WTC11 (cell line): ENCODE measurements around the gene ZFYVE1. TPM values are rescaled to one million over a fixed set of nuclear protein-coding genes. Genes with fewer than 3 reads are reported as not detected.
A peak's percentile ranks its signal among the peaks of the same experiment; 100 is the strongest.
"Not testable (repeated sequence)": the region's sequence is repeated elsewhere in the genome, so short reads cannot be mapped to it uniquely, and the experiment has no call there.

Experiments
- ATAC-seq: fragments of 200-7000 bp; cut with Tn5 transposase; 2 replicates; pipeline ENCODE4 v1.10.0; 2021; ENCODE audit warnings: mild to moderate bottlenecking, moderate library complexity
- CTCF ChIA-PET: fragments of 300-600 bp; sonication (Branson Sonifier 250); formaldehyde crosslinking; loops from one replicate; lab custom pipeline; 2021; ENCODE audit warnings: antibody characterized with exemption; lab: Charles Lee
- POLR2A ChIA-PET: fragments of 350-600 bp; sonication (Branson Sonifier 250); formaldehyde crosslinking; loops from one replicate; lab custom pipeline; 2021; ENCODE audit warnings: antibody characterized with exemption; lab: Charles Lee
- DNase-seq: peaks from one replicate; pipeline ENCODE4 v3.0.0; 2021; ENCODE audit warnings: low spot score
- H3K27ac Mint-ChIP-seq: 2 replicates; pipeline ENCODE4 v1.8.0; 2021; ENCODE audit warnings: mixed read lengths
- H3K27me3 Mint-ChIP-seq: 2 replicates; pipeline ENCODE4 v1.8.0; 2021; ENCODE audit warnings: low read depth, mild to moderate bottlenecking, moderate library complexity, mixed read lengths
- H3K36me3 Mint-ChIP-seq: 2 replicates; pipeline ENCODE4 v1.8.0; 2021; ENCODE audit warnings: mixed read lengths
- H3K4me1 Mint-ChIP-seq: 2 replicates; pipeline ENCODE4 v1.8.0; 2022; ENCODE audit warnings: mixed read lengths
- H3K4me3 Mint-ChIP-seq: 2 replicates; pipeline ENCODE4 v1.8.0; 2021; ENCODE audit warnings: mild to moderate bottlenecking, moderate library complexity, mixed read lengths
- H3K9me3 Mint-ChIP-seq: 2 replicates; pipeline ENCODE4 v1.8.0; 2021; ENCODE audit warnings: mixed read lengths
- CREM ChIP-seq: sonication (generic); formaldehyde crosslinking; IDR thresholded peaks from 2 replicates; pipeline ENCODE4 v1.8.1; 2022; ENCODE audit warnings: mild to moderate bottlenecking, missing genetic modification reagents, moderate library complexity
- E2F1 ChIP-seq: sonication (generic); formaldehyde crosslinking; IDR thresholded peaks from 2 replicates; pipeline ENCODE4 v1.8.0; 2022; ENCODE audit warnings: mild to moderate bottlenecking, missing genetic modification reagents
- E2F4 ChIP-seq: sonication (generic); formaldehyde crosslinking; IDR thresholded peaks from 2 replicates; pipeline ENCODE4 v1.8.1; 2022; ENCODE audit warnings: low read depth, mild to moderate bottlenecking, moderate library complexity, missing genetic modification reagents, borderline replicate concordance
- ELF4 ChIP-seq: sonication (generic); formaldehyde crosslinking; IDR thresholded peaks from 2 replicates; pipeline ENCODE4 v1.8.1; 2022; ENCODE audit warnings: low read depth, mild to moderate bottlenecking, moderate library complexity, missing genetic modification reagents
- EMX1 ChIP-seq: fragments of 250-450 bp; sonication (Bioruptor Pico); IDR thresholded peaks from 2 replicates; pipeline ENCODE4 v1.8.0; 2021; ENCODE audit warnings: mild to moderate bottlenecking
- ESRRA ChIP-seq: sonication (generic); formaldehyde crosslinking; IDR thresholded peaks from 2 replicates; pipeline ENCODE4 v1.8.1; 2022; ENCODE audit warnings: mild to moderate bottlenecking, missing genetic modification reagents, borderline replicate concordance
- FOXK1 ChIP-seq: sonication (generic); formaldehyde crosslinking; IDR thresholded peaks from 2 replicates; pipeline ENCODE4 v1.8.0; 2022; ENCODE audit warnings: mild to moderate bottlenecking, moderate library complexity, missing genetic modification reagents
- GRHL2 ChIP-seq: fragments of 250-450 bp; sonication (Bioruptor Pico); IDR thresholded peaks from 2 replicates; pipeline ENCODE4 v1.8.0; 2022; ENCODE audit warnings: mild to moderate bottlenecking, moderate library complexity; ENCODE audit not compliant: insufficient replicate concordance, severe bottlenecking
- IRF1 ChIP-seq: sonication (generic); formaldehyde crosslinking; IDR thresholded peaks from 2 replicates; pipeline ENCODE4 v1.8.0; 2023; ENCODE audit warnings: missing genetic modification reagents
- JAZF1 ChIP-seq: fragments of 250-450 bp; sonication (Bioruptor Pico); IDR thresholded peaks from 2 replicates; pipeline ENCODE4 v1.9.0; 2021; ENCODE audit warnings: moderate library complexity, mild to moderate bottlenecking, inconsistent platforms
- JUN ChIP-seq: sonication (generic); formaldehyde crosslinking; IDR thresholded peaks from 2 replicates; pipeline ENCODE4 v1.8.0; 2023; ENCODE audit warnings: mild to moderate bottlenecking, missing genetic modification reagents
- MYBL2 ChIP-seq: sonication (generic); formaldehyde crosslinking; IDR thresholded peaks from 2 replicates; pipeline ENCODE4 v1.8.1; 2023; ENCODE audit warnings: mild to moderate bottlenecking, moderate library complexity, missing genetic modification reagents
- PRDM15 ChIP-seq: sonication (generic); formaldehyde crosslinking; IDR thresholded peaks from 2 replicates; pipeline ENCODE4 v1.8.0; 2022; ENCODE audit warnings: missing genetic modification reagents
- SMAD3 ChIP-seq: sonication (generic); formaldehyde crosslinking; IDR thresholded peaks from 2 replicates; pipeline ENCODE4 v1.8.0; 2022; ENCODE audit warnings: missing genetic modification reagents, mild to moderate bottlenecking, borderline replicate concordance
- TEAD1 ChIP-seq: sonication (generic); formaldehyde crosslinking; IDR thresholded peaks from 2 replicates; pipeline ENCODE4 v1.8.0; 2022; ENCODE audit warnings: mild to moderate bottlenecking, missing genetic modification reagents
- ZMAT4 ChIP-seq: fragments of 250-450 bp; sonication (Bioruptor Pico); IDR thresholded peaks from 2 replicates; pipeline ENCODE4 v1.9.0; 2021; ENCODE audit warnings: mild to moderate bottlenecking
- ZNF423 ChIP-seq: fragments of 250-450 bp; sonication (Bioruptor Pico); IDR thresholded peaks from 2 replicates; pipeline ENCODE4 v2.1.2; 2022; ENCODE audit warnings: mild to moderate bottlenecking, moderate library complexity
- ZSCAN18 ChIP-seq: fragments of 250-450 bp; sonication (Bioruptor Pico); IDR thresholded peaks from 2 replicates; pipeline ENCODE4 v2.1.2; 2022; ENCODE audit warnings: mild to moderate bottlenecking, moderate library complexity
- total RNA-seq: library from RNA; stranded (reverse); gene quantifications from 3 replicates; pipeline ENCODE4 v1.2.3, GENCODE V29; 2021
- TF ChIP-seq, protein P1 (sequence below): fragments of 250-450 bp; sonication (Bioruptor Pico); IDR thresholded peaks from 2 replicates; pipeline ENCODE4 v1.8.0; 2021; ENCODE audit warnings: mild to moderate bottlenecking
- TF ChIP-seq, protein P2 (sequence below): fragments of 250-450 bp; sonication (Bioruptor Pico); IDR thresholded peaks from 2 replicates; pipeline ENCODE4 v1.9.0; 2021; ENCODE audit warnings: mild to moderate bottlenecking

The ZFYVE1 gene
- total RNA-seq, 1 experiment from 2014 or later: 12.8 TPM

DNA sequence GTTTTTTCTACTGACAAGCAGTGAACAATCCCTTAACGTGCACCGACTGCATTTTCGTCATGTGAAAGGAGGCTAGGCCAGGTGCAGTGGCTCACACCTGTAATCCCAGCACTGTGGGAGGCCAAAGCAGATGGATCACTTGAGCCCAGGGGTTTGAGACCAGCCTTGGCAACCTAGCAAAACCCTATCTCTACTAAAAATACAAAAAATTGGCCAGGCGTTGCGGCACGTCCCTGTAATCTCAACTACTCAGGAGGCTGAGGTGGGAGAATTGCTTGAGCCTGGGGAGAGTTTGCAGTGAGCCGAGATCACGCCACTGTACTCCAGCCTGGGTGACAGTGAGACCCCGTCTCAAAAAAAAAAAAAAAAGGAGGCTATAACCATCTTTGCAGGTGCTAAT, 22.3 kb downstream of the ZFYVE1 start:
- DNase-seq, H3K4me3 Mint-ChIP-seq, H3K27me3 Mint-ChIP-seq, POLR2A ChIA-PET, H3K36me3 Mint-ChIP-seq, ATAC-seq, H3K9me3 Mint-ChIP-seq: not testable (repeated sequence)
- CTCF ChIA-PET: interaction anchor here (1.0 kb wide), 1 partner anchor 56 kb away, joined by 3 read pairs; no protein-coding TSS in a partner anchor
- H3K27ac Mint-ChIP-seq: peak overlapping the region; percentile 43; the same call in 1 of the 2 replicates
- peaks cover 13% of the 10 kb centered on the region for H3K4me1 Mint-ChIP-seq

- ATAC-seq (no peak), DNase-seq (no peak)
- no peaks in the 10 kb centered on the region for H3K9me3 Mint-ChIP-seq
- H3K36me3 Mint-ChIP-seq: 0 out of 2 replicates have a peak, but pooled peaks cover under 1% of the 10 kb centered on the region
- POLR2A ChIA-PET: no interaction called here
- peaks cover 18% of the 10 kb centered on the region for H3K4me1 Mint-ChIP-seq
- H3K27me3 Mint-ChIP-seq: no peaks in the 10 kb centered on the region
- CTCF ChIA-PET: interaction anchor here (1.0 to 1.1 kb wide), 2 partner anchors 23 to 55 kb away, joined by 3 read pairs; partner anchors contain the start of gene ZFYVE1
- H3K27ac Mint-ChIP-seq: peak overlapping the region; percentile 47; the same call in 1 of the 2 replicates
- TF ChIP-seq SMAD3 (CRISPR knock-in tag): no peak
- TF ChIP-seq, protein P1, sequence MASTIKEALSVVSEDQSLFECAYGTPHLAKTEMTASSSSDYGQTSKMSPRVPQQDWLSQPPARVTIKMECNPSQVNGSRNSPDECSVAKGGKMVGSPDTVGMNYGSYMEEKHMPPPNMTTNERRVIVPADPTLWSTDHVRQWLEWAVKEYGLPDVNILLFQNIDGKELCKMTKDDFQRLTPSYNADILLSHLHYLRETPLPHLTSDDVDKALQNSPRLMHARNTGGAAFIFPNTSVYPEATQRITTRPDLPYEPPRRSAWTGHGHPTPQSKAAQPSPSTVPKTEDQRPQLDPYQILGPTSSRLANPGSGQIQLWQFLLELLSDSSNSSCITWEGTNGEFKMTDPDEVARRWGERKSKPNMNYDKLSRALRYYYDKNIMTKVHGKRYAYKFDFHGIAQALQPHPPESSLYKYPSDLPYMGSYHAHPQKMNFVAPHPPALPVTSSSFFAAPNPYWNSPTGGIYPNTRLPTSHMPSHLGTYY (CRISPR knock-in tag): no peak
- TF ChIP-seq TEAD1 (CRISPR knock-in tag): no peak
- no peak for TF ChIP-seq ZNF423
- no peak for TF ChIP-seq E2F4 (CRISPR knock-in tag)
- TF ChIP-seq JAZF1 (CRISPR knock-in tag): no peak
- no peak for TF ChIP-seq PRDM15
- TF ChIP-seq, protein P2, sequence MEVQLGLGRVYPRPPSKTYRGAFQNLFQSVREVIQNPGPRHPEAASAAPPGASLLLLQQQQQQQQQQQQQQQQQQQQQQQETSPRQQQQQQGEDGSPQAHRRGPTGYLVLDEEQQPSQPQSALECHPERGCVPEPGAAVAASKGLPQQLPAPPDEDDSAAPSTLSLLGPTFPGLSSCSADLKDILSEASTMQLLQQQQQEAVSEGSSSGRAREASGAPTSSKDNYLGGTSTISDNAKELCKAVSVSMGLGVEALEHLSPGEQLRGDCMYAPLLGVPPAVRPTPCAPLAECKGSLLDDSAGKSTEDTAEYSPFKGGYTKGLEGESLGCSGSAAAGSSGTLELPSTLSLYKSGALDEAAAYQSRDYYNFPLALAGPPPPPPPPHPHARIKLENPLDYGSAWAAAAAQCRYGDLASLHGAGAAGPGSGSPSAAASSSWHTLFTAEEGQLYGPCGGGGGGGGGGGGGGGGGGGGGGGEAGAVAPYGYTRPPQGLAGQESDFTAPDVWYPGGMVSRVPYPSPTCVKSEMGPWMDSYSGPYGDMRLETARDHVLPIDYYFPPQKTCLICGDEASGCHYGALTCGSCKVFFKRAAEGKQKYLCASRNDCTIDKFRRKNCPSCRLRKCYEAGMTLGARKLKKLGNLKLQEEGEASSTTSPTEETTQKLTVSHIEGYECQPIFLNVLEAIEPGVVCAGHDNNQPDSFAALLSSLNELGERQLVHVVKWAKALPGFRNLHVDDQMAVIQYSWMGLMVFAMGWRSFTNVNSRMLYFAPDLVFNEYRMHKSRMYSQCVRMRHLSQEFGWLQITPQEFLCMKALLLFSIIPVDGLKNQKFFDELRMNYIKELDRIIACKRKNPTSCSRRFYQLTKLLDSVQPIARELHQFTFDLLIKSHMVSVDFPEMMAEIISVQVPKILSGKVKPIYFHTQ (CRISPR knock-in tag): no peak
- TF ChIP-seq ZSCAN18 (CRISPR knock-in tag): no peak
- TF ChIP-seq IRF1 (CRISPR knock-in tag): no peak
- TF ChIP-seq FOXK1: no peak
- TF ChIP-seq ESRRA (CRISPR knock-in tag): no peak
- TF ChIP-seq MYBL2 (CRISPR knock-in tag): no peak
- TF ChIP-seq ZMAT4 (CRISPR knock-in tag): no peak
- no peak for TF ChIP-seq E2F1 (CRISPR knock-in tag)
- TF ChIP-seq ELF4 (CRISPR knock-in tag): no peak
- TF ChIP-seq CREM: no peak
- no peak for TF ChIP-seq GRHL2 (CRISPR knock-in tag)
- TF ChIP-seq JUN (CRISPR knock-in tag): no peak
- no peak for TF ChIP-seq EMX1
- no peak overlapping the region for H3K4me3 Mint-ChIP-seq
Measured at GRCh38 chr14:73003681-73004080, 23.2 kb downstream of the ZFYVE1 start.
